ENCODE results near the gene SREBF2. TPM values are rescaled to one million over a fixed set of nuclear protein-coding genes. Genes with fewer than 3 reads are reported as not detected.

Gene SREBF2
- polyA plus RNA-seq, 2 of the 4 experiments (the other 2 are of a cell fraction): 19.4 to 30.8 TPM

DNA sequence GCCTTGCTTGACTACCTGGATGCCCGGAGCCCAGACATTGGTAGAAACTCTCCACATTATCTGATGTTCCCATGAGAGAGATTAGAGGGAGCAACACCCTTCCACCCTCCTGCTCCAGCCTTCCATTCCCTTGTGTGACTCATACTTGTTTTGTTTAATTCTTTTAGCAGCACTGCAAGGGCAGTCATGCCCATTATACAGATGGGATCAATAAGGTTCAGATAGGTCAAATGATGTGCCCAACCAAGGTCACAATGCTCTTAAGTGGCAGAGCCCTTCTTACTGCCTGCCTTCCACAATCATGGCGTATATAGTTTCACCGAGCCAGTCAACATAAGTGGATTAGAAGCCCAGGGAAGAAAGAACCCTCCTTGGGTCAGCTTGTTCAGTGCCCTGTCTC is 39.0 kb upstream of the SREBF2 start:
- Histone ChIP-seq H3K4me1 (no peaks in the 10 kb centered on the region), H3K27ac (no peak overlapping the region), H3K4me3 (no peak overlapping the region), H3K4me2 (no peak overlapping the region), H3K9me3 (no peaks in the 10 kb centered on the region)
- ChIA-PET POLR2A (no interaction called here), CTCF (no interaction called here)
- FAIRE-seq (no peak), DNase-seq (ENCODE audit: low read depth in 1 of 2, low spot score in 1 of 2) (no peak), ATAC-seq (no peak)
- 83% methylated on average over 3 of the region's 3 CpGs for WGBS (ENCODE audit: missing lambda C conversion rate)
- TF ChIP-seq SMC3 (IDR thresholded peaks at IDR 0.05): no peak
- no peak for TF ChIP-seq MAFK (IDR thresholded peaks at IDR 0.05; ENCODE audit: partially characterized antibody)
- TF ChIP-seq POLR2AphosphoS2 (conservative IDR thresholded peaks at IDR 0.05; ENCODE audit: low read length): no peak
- no peak for TF ChIP-seq JUNB (IDR thresholded peaks at IDR 0.05)
- no peak for TF ChIP-seq BHLHE40 (IDR thresholded peaks at IDR 0.05; ENCODE audit: low read depth, low read length)
- TF ChIP-seq REST (IDR thresholded peaks at IDR 0.05): no peak
- no peak for TF ChIP-seq HOXA7 (CRISPR knock-in tag; IDR thresholded peaks at IDR 0.05)
- TF ChIP-seq PBX3 (IDR thresholded peaks at IDR 0.05): no peak
- no peak for TF ChIP-seq MAX (IDR thresholded peaks at IDR 0.05)
- TF ChIP-seq, protein P1, sequence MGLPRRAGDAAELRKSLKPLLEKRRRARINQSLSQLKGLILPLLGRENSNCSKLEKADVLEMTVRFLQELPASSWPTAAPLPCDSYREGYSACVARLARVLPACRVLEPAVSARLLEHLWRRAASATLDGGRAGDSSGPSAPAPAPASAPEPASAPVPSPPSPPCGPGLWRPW (IDR thresholded peaks at IDR 0.05): no peak
- TF ChIP-seq, protein P2, sequence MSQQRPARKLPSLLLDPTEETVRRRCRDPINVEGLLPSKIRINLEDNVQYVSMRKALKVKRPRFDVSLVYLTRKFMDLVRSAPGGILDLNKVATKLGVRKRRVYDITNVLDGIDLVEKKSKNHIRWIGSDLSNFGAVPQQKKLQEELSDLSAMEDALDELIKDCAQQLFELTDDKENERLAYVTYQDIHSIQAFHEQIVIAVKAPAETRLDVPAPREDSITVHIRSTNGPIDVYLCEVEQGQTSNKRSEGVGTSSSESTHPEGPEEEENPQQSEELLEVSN (IDR thresholded peaks at IDR 0.05; ENCODE audit: borderline replicate concordance, low read depth): no peak
- no peak for TF ChIP-seq CHD2 (IDR thresholded peaks at IDR 0.05; ENCODE audit: low read length, partially characterized antibody)
- TF ChIP-seq CHD4 (IDR thresholded peaks at IDR 0.05; ENCODE audit: borderline replicate concordance): no peak
- TF ChIP-seq RFX5 (IDR thresholded peaks at IDR 0.05): no peak

- FAIRE-seq (no peak), ATAC-seq (no peak), DNase-seq (ENCODE audit: low read depth in 1 of 2, low spot score in 1 of 2) (no peak)
- Histone ChIP-seq H3K9me3 (no peaks in the 10 kb centered on the region), H3K4me3 (no peak overlapping the region), H3K27ac (no peak overlapping the region), H3K4me1 (peaks cover 12% of the 10 kb centered on the region; the same call in 2 of the 3 replicates), H3K4me2 (no peak overlapping the region)
- ChIA-PET CTCF (interaction anchor here (0.6 to 3.0 kb wide), 6 partner anchors 23 to 142 kb away, joined by 3 to 18 read pairs (median 3); no protein-coding TSS in a partner anchor), POLR2A (interaction anchor here (1.1 kb wide), 1 partner anchor 16 kb away, joined by 3 read pairs; no protein-coding TSS in a partner anchor)
- TF ChIP-seq ZC3H11A (IDR thresholded peaks at IDR 0.05) (no peak), MAFK (IDR thresholded peaks at IDR 0.05; ENCODE audit: partially characterized antibody) (no peak), ZFP36 (IDR thresholded peaks at IDR 0.05; ENCODE audit: borderline replicate concordance, partially characterized antibody) (no peak), MAZ (IDR thresholded peaks at IDR 0.05; ENCODE audit: borderline replicate concordance, low read depth, low read length) (no peak), CBX2 (IDR thresholded peaks at IDR 0.05; ENCODE audit: borderline replicate concordance, low read depth) (no peak), SMC3 (IDR thresholded peaks at IDR 0.05) (no peak), NFE2L2 (conservative IDR thresholded peaks at IDR 0.05; ENCODE audit: low read length) (no peak), CHD4 (IDR thresholded peaks at IDR 0.05; ENCODE audit: borderline replicate concordance) (no peak), EP300 (IDR thresholded peaks at IDR 0.05) (no peak), SREBF2 (IDR thresholded peaks at IDR 0.05) (no peak), CBX8 (IDR thresholded peaks at IDR 0.05) (no peak), ESRRA (IDR thresholded peaks at IDR 0.05; ENCODE audit: borderline replicate concordance, low read length) (no peak), HOXB13 (CRISPR knock-in tag; IDR thresholded peaks at IDR 0.05; ENCODE audit: low read depth) (no peak), TP53 (CRISPR knock-in tag; IDR thresholded peaks at IDR 0.05) (no peak), MAX (IDR thresholded peaks at IDR 0.05) (no peak), NR3C1 (IDR thresholded peaks at IDR 0.05) (no peak), RAD21 (conservative IDR thresholded peaks at IDR 0.05 in 1 of 2, IDR thresholded peaks at IDR 0.05 in 1 of 2) (no peak)
- TF ChIP-seq, protein P2 (IDR thresholded peaks at IDR 0.05; ENCODE audit: borderline replicate concordance, low read depth): no peak
- TF ChIP-seq, protein P3, sequence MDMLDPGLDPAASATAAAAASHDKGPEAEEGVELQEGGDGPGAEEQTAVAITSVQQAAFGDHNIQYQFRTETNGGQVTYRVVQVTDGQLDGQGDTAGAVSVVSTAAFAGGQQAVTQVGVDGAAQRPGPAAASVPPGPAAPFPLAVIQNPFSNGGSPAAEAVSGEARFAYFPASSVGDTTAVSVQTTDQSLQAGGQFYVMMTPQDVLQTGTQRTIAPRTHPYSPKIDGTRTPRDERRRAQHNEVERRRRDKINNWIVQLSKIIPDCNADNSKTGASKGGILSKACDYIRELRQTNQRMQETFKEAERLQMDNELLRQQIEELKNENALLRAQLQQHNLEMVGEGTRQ (IDR thresholded peaks at IDR 0.05): no peak
- TF ChIP-seq, protein P1 (IDR thresholded peaks at IDR 0.05): no peak
- WGBS (ENCODE audit: missing lambda C conversion rate): 74% methylated on average over 2 of the region's 2 CpGs
These were observed 34.2 kb upstream of the SREBF2 start for GRCh38 chr22:41798736-41799135.
